ENCODE results near the gene AOC3. TPM values are rescaled to one million over a fixed set of nuclear protein-coding genes. Genes with fewer than 3 reads are reported as not detected.

The AOC3 gene
- total and polyA plus RNA-seq, 2 of the 8 experiments (the other 6 are each of a cell fraction or from before 2014, with no cell fraction given), result 2.5 to 2.7 TPM

DNA sequence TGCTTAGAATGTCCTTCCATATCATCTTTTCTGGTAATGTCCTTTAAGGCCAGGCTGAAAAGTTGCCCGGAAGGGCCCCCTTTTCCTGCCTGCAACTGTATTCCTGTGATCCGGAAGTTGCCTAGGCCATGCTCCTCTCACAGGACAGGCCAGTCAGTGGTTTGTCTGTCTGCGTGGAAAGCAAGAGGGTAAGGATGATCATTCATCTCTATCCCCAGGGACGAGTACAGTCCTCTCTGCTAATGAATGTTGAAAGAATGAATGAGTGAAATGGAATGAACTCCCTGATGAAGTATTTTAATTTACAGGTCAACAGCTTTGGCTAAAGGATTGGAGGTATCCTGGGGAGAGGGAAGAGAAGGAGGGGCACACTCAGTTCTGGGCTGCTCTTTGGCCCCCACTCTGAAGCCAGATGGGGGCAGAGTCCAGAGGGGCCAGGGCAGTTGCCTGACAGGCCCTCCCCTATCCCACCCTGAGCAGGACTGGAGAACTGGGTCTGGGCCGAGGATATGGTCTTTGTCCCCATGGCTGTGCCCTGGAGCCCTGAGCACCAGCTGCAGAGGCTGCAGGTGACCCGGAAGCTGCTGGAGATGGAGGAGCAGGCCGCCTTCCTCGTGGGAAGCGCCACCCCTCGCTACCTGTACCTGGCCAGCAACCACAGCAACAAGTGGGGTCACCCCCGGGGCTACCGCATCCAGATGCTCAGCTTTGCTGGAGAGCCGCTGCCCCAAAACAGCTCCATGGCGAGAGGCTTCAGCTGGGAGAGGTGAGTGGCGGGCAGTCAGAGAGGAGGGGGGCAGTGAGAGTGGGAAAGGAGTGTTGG lies 3.2 kb downstream of the AOC3 start:
- ChIA-PET POLR2A (ENCODE audit: partially characterized antibody) (interaction anchor here (2.7 kb wide), 1 partner anchor 9 kb away, joined by 19 read pairs; the partner anchor contains the start of gene AOC2), CTCF (ENCODE audit: partially characterized antibody) (interaction anchor here (0.7 to 6.8 kb wide), 5 partner anchors 9 to 84 kb away, joined by 3 to 55 read pairs (median 4); partner anchors contain the start of gene AOC2)
- Histone ChIP-seq H3K4ac (replicated peaks; ENCODE audit: insufficient read length, low read depth, low read length) (no peak overlapping the region), H3K36me3 (ENCODE audit: control insufficient read depth in 2 of 4, insufficient read depth in 4 of 4, low read length in 3 of 4) (no peaks in the 10 kb centered on the region; a peak in 1 of 8 replicates), H3K23me2 (ENCODE audit: low read depth, low read length) (no peaks in the 10 kb centered on the region), H3K9ac (replicated peaks in 1 of 4; ENCODE audit: extremely low read depth in 1 of 4, low read depth in 3 of 4, low read length in 3 of 4) (no peak overlapping the region), H3K4me1 (replicated peaks in 1 of 4; ENCODE audit: control insufficient read depth in 3 of 4, insufficient read depth in 4 of 4, low read length in 3 of 4) (no peaks in the 10 kb centered on the region; a peak in 1 of 7 replicates), H2BK15ac (ENCODE audit: low read length) (no peak overlapping the region), H4K5ac (ENCODE audit: insufficient read length, low read depth, low read length) (no peak overlapping the region), H4K8ac (ENCODE audit: extremely low read depth, insufficient read depth, low read length) (no peak overlapping the region), H3K9me3 (ENCODE audit: insufficient read depth in 2 of 2, low read depth in 1 of 2, low read length in 1 of 2) (no peaks in the 10 kb centered on the region), H3K4me3 (ENCODE audit: extremely low read depth in 1 of 4, insufficient read depth in 2 of 4, low read depth in 3 of 4, low read length in 4 of 4) (no peak overlapping the region), H3K27ac (ENCODE audit: low read depth, low read length) (no peak overlapping the region), H4K91ac (replicated peaks; ENCODE audit: insufficient read length, low read length) (no peak overlapping the region), H3K79me1 (ENCODE audit: low read depth, low read length) (no peaks in the 10 kb centered on the region; the same call in 1 of the 2 replicates), H3K4me2 (ENCODE audit: insufficient read depth in 1 of 2, low read depth in 2 of 2, low read length in 2 of 2) (no peak overlapping the region), H3K14ac (ENCODE audit: insufficient read length) (no peak overlapping the region), H2BK12ac (ENCODE audit: low read depth, low read length) (no peak overlapping the region), H2AFZ (ENCODE audit: low read length) (no peak overlapping the region), H3K79me2 (ENCODE audit: control insufficient read depth in 1 of 2, insufficient read depth in 2 of 2, low read length in 2 of 2) (no peaks in the 10 kb centered on the region), H4K20me1 (replicated peaks in 1 of 2; ENCODE audit: control insufficient read depth in 1 of 2, insufficient read depth in 2 of 2, low read length in 2 of 2) (peaks cover 0 to 2% of the 10 kb centered on the region in 2 experiments), H3K27me3 (replicated peaks in 1 of 4; ENCODE audit: control insufficient read depth in 3 of 4, extremely low read depth in 1 of 4, insufficient read depth in 3 of 4, low read length in 3 of 4) (no peaks in the 10 kb centered on the region), H2BK5ac (ENCODE audit: low read depth, low read length) (no peak overlapping the region), H2AK5ac (ENCODE audit: low read depth, low read length) (no peak overlapping the region), H3K18ac (ENCODE audit: extremely low read depth, low read length) (no peak overlapping the region), H3K56ac (replicated peaks; ENCODE audit: insufficient read length, low read depth, low read length) (no peak overlapping the region), H2BK20ac (ENCODE audit: low read length) (no peak overlapping the region), H2BK120ac (replicated peaks; ENCODE audit: low read depth, low read length) (no peak overlapping the region), H3K23ac (ENCODE audit: insufficient read length) (no peak overlapping the region)
- FAIRE-seq, result no peak
- no peak for DNase-seq (ENCODE audit: low read depth in 1 of 2, low spot score in 2 of 2)
- WGBS, 2 experiments (ENCODE audit: extremely low coverage in 1 of 2, insufficient coverage in 1 of 2, insufficient read length in 1 of 2, insufficient replicate concordance in 2 of 2, low coverage in 1 of 2, low lambda C conversion rate in 2 of 2, missing lambda C conversion rate in 1 of 2), result 87% methylated on average over 15 of the region's 15 CpGs; no CpG with 5 or more reads in 1 of the 2 experiments
- TF ChIP-seq POLR2AphosphoS5 (IDR thresholded peaks at IDR 0.05; ENCODE audit: low read depth, low read length) (no peak), JUN (IDR thresholded peaks at IDR 0.05; ENCODE audit: low read depth, low read length) (no peak), BRCA1 (IDR thresholded peaks at IDR 0.05; ENCODE audit: low read depth, low read length) (no peak), CTBP2 (IDR thresholded peaks at IDR 0.05; ENCODE audit: borderline replicate concordance, insufficient read depth, insufficient read length, low read length) (no peak), POU5F1 (IDR thresholded peaks at IDR 0.05; ENCODE audit: low read depth, low read length) (no peak), PHF8 (conservative IDR thresholded peaks at IDR 0.05; ENCODE audit: low read depth, low read length) (no peak), TAF7 (optimal IDR thresholded peaks at IDR 0.05; ENCODE audit: borderline replicate concordance, low read depth, low read length) (no peak), CBX5 (IDR thresholded peaks at IDR 0.05; ENCODE audit: low read depth, low read length) (no peak), TAF1 (IDR thresholded peaks at IDR 0.05; ENCODE audit: low read depth, low read length) (no peak), KDM5A (IDR thresholded peaks at IDR 0.05; ENCODE audit: low read length) (no peak)
- TF ChIP-seq, protein P1, sequence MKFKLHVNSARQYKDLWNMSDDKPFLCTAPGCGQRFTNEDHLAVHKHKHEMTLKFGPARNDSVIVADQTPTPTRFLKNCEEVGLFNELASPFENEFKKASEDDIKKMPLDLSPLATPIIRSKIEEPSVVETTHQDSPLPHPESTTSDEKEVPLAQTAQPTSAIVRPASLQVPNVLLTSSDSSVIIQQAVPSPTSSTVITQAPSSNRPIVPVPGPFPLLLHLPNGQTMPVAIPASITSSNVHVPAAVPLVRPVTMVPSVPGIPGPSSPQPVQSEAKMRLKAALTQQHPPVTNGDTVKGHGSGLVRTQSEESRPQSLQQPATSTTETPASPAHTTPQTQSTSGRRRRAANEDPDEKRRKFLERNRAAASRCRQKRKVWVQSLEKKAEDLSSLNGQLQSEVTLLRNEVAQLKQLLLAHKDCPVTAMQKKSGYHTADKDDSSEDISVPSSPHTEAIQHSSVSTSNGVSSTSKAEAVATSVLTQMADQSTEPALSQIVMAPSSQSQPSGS (IDR thresholded peaks at IDR 0.05; ENCODE audit: low read length), result no peak

Measured in H1 (cell line).